GM12892 (cell line): Measurements from ENCODE around the gene ANKRD39.

ENCODE experiments used
- DNase-seq: peaks from one replicate; pipeline ENCODE4 v3.0.0; 2011; ENCODE audit not compliant: insufficient read length
- FAIRE-seq: peaks from 2 replicates; lab custom pipeline; 2011; peaks lifted over from hg19 to GRCh38; lab: Jason Lieb, UNC
- POLR2A ChIP-seq: IDR thresholded peaks from 2 replicates; pipeline ENCODE4 v1.6.1; 2011; ENCODE audit warnings: low read depth, low read length, control low read depth
- POLR2AphosphoS5 ChIP-seq: IDR thresholded peaks from 2 replicates; pipeline ENCODE4 v1.6.1; 2011; ENCODE audit warnings: low read depth, low read length, control low read depth
- TAF1 ChIP-seq: IDR thresholded peaks from 2 replicates; pipeline ENCODE4 v1.6.1; 2011; ENCODE audit warnings: low read depth, mild to moderate bottlenecking, control low read depth, low read length, borderline replicate concordance

ANKRD39 gene

GRCh38 chr2:96842600-96842999 lies 15.2 kb downstream of the ANKRD39 start:
- no peak for TF ChIP-seq POLR2AphosphoS5
- TF ChIP-seq TAF1 = no peak
- no peak for TF ChIP-seq POLR2A
- no peak for FAIRE-seq
- DNase-seq = no peak

DNA sequence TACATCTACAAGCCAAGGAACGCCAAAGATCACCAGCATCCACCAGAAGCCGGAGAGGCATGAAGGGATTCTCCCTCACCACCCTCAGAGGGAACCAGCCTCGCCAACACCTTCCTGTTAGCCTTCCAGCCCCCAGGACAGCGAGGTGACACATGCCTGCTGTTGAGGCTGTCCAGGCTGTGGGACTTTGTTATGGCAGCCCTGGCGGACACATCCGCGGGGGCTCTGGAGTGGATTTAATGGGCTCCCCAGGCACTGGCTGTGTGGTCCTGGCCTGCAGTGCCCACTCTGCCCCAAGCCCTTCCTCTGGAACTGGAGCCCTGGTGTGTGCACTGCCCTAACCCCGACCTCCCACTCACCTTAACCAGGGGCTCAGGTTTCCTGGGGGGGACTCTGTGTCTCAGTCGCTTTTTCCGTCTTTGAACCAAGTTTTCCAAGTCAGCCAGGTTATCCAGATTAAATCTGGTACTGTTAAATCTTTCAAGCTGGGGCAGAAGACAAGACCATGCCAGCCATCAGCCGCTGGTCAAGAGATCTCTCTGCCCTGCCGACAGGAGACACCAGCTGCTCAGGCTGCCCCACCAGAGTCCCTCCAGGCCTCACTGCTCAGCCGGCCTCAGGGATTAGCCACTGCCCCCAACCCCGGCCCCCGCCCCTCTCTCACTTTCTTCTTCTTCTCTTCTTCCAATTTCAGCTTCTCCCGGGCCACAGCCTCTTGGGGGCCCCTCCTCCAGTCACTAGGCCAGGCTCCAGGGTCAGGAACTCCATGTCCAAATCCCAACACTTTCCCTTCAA lies 15.9 kb downstream of the ANKRD39 start:
- FAIRE-seq (no peak), DNase-seq (no peak)
- TF ChIP-seq POLR2AphosphoS5 (no peak), POLR2A (no peak), TAF1 (no peak)

GRCh38 chr2:96839875-96840850 lies 17.7 kb downstream of the ANKRD39 start:
- no peak for DNase-seq
- no peak for FAIRE-seq
- TF ChIP-seq POLR2A (no peak), POLR2AphosphoS5 (no peak), TAF1 (no peak)

DNA sequence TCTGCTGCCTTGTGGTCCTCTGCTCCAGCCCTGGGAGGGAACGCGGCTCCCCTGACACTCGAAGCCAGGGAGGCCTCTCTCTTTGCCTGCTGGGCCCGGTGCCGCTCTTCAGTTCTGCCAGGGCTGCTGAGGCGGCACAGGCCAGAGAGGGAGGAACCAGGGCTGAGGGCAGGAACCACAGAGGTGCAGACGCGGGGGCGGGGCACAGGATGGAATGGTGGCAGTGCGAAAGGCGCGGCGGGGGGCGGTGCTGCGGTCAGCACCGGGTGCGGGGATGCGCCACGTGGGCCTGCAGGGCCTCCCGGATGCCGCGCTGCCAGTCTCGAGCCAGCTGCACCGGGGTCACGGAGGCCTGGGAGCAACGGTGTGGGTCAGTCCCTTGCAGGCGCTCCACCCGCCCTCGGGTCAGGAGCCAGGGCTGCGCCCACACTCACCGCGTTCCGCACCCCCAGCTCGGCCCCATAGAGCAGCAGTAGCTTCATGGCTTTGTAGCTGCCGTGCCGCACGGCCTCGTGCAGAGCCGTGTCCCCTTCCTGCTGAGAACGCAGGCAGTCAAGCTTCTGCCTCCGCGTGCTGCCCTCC lies 18.4 kb downstream of the ANKRD39 start:
- DNase-seq (no peak), FAIRE-seq (peak; percentile 9)
- no peak for TF ChIP-seq POLR2A
- TF ChIP-seq POLR2AphosphoS5 = no peak
- TF ChIP-seq TAF1 = no peak

- no peak for FAIRE-seq
- no peak for DNase-seq
- TF ChIP-seq POLR2AphosphoS5 (no peak), TAF1 (no peak), POLR2A (no peak)
Measured at GRCh38 chr2:96838345-96839292, 19.2 kb downstream of the ANKRD39 start.

- TF ChIP-seq POLR2A (no peak), POLR2AphosphoS5 (no peak), TAF1 (no peak)
- FAIRE-seq (no peak), DNase-seq (no peak)
Measured at GRCh38 chr2:96837575-96837974, 20.2 kb downstream of the ANKRD39 start.

GRCh38 chr2:96835830-96836229 lies 22.0 kb downstream of the ANKRD39 start:
- FAIRE-seq = no peak
- no peak for DNase-seq
- TF ChIP-seq POLR2AphosphoS5 (no peak), TAF1 (no peak), POLR2A (no peak)

GRCh38 chr2:96832754-96833507 lies 24.9 kb downstream of the ANKRD39 start:
- FAIRE-seq (no peak), DNase-seq (no peak)
- TF ChIP-seq TAF1 = no peak
- no peak for TF ChIP-seq POLR2AphosphoS5
- no peak for TF ChIP-seq POLR2A

DNA sequence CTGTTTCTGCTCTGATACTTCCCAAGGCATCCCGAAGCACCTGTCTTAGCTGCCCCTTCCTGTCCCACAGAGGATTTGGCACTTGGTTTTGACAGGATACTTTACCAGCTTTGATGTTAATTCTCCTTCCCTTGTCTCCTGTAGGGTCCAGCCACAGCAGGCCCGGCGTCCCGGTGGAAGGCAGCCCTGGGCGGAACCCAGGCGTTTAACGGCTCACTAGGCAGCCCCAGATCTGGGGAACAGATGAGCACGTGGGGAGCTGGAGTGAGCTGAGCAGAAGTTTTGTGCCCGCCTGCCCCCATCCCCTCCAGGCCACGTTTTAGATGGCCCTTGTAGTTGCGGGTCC lies 25.4 kb downstream of the ANKRD39 start:
- FAIRE-seq (no peak), DNase-seq (no peak)
- TF ChIP-seq POLR2AphosphoS5 (no peak), POLR2A (no peak), TAF1 (no peak)

DNA sequence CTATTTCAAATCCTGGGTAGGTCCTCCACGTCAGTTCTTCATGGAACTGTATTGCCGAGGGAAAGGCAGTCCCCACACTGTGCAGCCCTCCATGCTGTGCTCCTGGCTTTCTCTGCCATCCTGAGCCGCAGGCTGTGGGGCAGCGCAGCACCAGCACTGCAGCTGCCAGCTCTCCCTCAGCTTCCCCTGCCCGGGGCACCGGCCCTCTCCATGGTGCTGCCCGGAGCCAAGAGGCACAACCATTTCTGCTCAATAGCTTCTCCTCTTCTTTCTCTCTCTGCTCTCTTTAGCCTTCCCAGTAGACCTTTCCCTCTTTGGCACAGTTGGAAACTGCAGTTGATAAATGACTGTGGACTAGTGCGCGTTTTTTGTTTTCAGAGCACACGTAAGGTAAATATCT lies 26.1 kb downstream of the ANKRD39 start:
- TF ChIP-seq POLR2AphosphoS5 = no peak
- TF ChIP-seq TAF1 = no peak
- no peak for TF ChIP-seq POLR2A
- DNase-seq = no peak
- FAIRE-seq = no peak
